Measurements from ENCODE around the gene MYO1C.
"Not testable (repeated sequence)": the region's sequence is repeated elsewhere in the genome, so short reads cannot be mapped to it uniquely, and the experiment has no call there.

MYO1C gene

DNA sequence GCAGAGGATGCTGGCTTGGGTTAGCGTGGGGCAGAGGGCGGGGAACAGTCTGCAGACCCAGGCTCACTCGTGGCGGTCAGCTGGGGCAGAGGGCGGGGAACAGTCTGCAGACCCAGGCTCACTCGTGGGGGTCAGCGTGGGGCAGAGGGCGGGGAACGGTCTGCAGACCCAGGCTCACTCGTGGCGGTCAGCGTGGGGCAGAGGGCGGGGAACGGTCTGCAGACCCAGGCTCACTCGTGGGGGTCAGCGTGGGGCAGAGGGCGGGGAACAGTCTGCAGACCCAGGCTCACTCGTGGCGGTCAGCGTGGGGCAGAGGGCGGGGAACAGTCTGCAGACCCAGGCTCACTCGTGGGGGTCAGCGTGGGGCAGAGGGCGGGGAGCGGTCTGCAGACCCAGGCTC is 16.2 kb upstream of the MYO1C start:
- DNase-seq, result not testable (repeated sequence)

DNA sequence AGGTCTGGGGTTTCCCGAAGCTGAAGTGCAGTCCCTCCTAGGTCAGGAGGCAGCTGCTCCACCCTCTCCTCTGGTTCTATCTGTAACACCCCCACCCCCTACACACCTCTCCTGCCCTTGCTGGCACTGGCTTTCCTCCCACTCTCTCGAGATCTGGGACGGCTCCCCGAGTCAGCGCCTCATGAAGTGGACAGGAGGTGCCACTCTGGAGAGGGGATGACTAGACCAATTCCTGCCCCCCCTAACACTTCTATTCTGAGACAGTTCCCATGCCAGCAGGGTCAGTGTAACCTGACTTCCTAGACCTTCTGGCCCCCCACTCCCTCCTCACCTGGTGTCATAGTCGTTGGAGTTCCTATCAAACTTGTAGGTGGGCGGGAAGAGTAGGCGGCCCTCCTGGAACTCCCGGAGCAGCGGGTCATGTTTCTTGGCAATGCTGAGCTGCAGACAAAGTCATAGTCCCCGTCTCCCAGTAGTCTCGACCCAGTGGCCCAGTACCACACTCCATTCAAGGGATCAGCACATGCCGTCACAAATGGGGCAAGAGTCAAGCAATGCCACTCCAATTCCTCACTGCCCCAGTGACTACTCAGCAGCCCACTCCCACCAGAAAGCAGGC is 14.3 kb upstream of the MYO1C start:
- DNase-seq, result no peak

DNA sequence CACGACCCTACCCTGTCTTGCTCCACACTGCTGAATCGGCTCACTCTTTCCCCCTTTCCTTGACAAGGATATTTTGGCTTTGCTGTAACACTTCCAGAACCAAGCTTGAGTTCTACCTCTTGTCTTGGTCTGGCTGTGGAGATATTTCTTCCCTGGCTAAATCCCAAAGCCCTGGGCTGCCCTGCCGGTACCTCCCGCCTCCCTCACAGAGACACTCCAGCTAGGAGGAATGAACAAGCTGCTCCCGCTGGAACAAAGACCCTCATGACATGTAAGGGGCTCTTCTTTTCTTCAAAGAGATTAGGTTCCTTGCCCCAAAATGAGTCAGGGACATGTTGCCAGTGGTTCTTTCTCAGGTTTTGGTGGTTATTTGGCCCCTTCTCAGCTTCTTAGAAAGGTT is 13.1 kb upstream of the MYO1C start:
- no peak for DNase-seq

DNA sequence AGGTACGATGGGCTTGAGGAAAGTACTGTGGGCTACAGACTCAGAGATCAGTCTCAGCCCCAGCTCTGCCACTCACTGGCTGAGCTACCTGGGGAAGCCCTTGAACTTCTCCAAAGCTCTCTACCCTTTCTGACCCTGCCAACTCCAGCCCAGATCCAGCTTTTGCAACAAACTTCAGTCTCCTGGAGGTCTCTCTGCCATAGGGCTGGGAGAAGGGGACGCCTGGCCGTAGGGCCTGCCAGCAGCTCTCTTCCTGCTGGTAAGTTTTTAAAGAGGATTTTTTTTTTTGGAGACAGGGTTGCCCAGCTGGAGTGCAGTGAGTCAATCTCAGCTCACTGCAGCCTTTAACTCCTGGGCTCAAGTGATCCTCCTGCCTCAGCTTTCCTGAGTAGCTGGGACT is 12.4 kb upstream of the MYO1C start:
- no peak for DNase-seq

DNA sequence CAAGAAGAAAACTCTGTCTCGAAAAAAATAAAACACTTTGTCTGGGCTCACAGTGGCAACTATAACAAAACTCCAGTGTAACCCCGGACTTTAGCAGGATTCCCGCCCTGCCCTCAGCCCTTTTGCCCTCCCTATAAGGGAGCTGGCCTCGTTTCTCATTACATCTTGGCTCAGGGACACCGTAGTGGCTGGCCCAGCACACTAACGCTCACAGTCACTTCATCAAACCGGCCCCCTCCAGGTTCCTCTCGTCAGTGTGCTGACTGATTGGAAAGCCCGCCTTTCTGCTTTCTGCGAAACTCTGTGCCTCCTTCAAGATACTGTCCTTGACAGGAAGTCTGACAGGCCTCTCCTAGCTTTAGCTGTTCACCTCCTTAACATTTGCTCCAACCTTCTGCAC is 11.2 kb upstream of the MYO1C start:
- DNase-seq, result no peak

DNA sequence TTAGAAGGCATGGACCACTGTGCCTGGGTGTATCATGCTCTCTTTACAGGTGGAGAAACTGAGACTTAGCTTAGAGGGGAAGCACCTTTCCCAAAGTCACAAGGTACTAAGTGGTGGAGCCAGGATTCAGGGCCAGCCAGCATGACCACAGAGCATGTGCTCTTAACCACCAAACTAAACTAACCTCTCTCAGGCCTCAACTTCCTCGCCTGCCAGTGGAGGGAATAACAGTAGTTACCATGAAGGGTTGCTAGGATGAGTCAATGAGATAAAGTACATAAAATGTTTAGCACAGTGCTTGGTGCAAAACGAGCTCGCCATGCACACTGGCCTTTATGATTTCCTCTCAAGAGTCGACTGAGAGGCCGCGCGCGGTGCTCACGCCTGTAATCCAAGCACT is 6.4 kb upstream of the MYO1C start:
- no peak for DNase-seq

DNA sequence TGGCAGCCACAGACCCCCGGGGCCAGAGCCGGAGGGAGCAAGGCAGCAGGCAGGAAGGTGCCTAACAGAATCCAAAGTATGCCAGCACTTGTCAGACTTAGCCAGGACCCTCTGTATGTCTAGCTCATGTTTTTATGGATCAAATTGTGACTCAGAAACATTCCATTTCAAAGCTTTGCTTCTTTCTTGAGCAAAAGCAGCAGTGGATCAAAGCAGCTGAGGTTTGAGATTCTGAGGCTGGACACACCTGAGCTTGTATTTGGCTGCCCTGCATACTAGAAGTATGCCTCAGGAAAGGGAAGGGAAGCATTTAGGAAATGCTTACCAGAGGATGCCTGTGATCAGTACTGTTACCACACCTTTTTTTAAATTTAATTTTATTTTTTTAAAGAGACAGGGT is 5.7 kb upstream of the MYO1C start:
- DNase-seq, result no peak

DNA sequence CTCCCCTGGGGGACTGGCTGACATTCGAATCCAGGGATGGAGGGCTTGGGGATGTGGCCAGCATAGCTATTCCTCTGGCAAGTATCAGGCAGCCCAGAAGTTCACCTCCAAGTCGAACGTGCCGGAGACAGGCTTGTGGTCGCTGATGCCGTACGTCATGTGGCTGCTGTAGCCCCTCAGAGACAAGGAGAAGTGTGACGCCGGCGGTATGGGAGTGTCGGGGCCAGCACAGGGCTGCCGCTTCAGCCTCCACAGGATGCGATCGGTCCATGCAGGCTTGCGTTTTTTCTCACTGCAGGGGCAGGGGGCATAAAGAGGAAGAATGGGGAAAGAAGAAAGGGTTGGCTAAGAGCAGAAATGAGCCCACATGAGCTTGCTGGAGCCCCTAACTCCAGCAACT is 5.3 kb upstream of the MYO1C start:
- no peak for DNase-seq

DNA sequence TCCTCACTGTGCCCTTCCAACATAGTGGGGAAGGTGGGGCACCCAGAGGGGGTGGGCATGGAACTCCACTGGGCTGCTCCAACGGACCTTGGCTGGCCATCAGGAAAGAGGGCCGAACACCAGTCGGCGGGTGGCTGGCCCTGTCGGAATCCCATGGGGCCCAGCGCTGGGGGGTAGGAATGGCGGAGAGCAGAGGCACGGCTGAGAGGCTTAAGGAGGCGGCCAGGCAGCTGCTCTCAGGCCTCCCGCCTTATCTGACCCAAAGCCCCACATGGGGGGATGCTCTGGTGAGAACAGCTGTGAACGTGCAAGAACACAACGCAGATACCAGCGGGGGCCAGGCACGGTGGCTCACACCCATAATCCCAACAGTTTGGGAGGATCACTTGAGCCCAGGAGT is 4.4 kb upstream of the MYO1C start:
- no peak for DNase-seq

DNA sequence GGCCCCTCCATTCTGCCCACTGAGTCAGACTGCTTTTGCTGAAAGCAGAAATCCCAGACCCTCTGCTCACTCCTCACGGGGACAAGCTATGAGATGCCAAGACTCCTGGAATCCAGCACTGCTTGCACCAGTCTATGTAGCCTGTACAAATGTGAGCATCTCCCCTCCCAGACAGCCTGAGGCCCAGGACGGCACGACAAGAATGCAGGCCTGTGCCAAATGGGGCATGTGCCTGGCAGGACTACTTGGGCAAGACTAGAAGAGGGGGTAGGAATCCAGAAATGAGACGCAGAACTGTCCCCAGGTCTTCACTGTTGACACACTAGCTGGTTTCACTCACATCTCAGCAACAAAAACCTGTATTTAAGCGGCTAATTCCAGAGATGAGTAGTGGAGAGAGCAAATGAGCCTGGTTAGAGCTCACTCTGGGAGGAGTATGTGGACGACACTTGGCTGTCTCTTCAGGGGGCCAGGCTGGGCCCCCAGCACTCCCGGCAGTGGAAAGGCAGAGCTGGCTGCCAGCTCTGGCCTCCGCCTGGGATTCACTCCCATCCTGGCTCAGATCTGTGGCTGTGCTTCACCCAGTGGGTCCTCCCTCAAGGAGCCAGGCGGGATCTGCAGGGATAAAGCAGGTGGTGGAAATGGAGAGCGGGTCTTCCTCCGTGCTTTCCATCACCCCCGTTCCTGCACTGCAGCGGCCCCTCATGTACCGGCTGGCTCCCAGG is 2.9 kb upstream of the MYO1C start:
- no peak for DNase-seq

DNA sequence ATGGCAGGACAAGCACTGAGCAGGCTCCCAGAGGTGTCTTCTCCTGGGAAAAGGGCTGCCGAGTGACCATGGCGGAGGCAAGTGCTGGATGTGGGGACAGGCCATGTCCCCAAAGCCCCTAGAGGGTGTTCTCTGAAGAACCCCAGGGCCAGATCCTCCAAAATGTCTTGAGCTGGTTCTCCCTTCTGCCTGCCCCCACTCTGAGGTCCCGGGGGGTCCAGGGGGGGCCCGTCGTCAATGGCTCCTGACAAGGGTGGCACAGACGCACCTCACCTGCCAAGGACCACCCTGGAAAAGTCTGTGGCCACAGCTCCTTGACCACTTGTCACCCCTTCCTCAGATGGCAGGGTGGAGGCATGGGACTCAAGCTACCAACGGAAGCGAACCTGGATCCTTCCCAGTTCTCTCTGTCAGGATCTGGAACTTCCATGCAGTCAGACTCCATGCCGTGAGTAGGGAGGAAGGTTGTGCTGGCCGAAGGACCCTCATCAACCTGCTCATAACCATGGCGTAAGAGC is 2.3 kb upstream of the MYO1C start:
- DNase-seq, result no peak

DNA sequence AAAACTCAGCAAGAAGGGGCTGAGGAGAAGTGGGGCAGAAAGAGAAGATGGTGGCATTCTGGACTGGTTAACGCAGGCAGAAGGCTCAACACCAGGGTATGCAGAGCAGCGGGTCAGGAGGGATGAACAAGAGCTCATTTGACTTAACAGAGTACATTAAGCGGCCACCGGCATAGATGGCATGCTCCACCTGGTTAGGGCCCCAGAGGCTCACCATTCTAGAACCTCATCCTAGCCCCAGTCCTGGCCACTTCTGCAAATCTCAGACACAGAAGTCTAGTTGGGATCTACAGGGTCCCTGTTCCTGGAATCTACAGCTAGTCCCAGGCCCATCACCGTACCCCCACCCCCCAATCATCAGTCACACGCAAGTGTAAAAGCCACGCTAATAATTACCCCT is 1.7 kb upstream of the MYO1C start:
- no peak for DNase-seq

DNA sequence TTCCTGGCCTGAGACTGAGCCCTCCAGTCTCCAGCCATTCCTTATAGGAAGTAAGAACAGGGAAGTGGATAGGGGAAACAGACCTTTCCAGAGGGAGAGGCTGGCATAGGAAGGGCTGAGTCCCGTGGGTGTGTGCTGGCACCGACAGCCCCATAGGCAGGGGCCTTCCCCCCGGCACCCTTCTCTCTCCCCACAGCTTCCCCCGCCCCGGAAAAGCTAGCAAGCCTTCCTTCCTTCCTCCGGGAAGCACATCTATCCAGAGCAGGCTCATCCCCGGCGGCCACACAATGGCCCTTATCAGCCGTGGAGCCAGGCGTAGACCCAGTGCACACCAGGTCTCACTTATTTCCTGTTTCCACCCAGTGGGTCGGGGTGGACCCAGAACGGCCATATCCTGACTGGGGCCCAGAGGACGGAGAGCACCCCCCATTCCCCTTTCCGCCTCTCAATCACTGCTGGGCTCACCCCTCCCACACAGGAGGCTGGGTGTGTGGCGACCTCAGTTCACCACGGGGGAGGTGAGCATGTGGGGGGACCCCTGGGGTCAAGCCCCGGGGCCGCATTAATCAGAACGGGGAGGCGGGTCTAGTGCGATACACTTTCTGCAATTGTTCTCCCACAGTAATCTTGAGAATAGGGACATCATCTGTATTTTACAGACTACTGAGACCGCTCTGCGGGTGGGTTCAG is 950 bp upstream of the MYO1C start:
- no peak for DNase-seq

DNA sequence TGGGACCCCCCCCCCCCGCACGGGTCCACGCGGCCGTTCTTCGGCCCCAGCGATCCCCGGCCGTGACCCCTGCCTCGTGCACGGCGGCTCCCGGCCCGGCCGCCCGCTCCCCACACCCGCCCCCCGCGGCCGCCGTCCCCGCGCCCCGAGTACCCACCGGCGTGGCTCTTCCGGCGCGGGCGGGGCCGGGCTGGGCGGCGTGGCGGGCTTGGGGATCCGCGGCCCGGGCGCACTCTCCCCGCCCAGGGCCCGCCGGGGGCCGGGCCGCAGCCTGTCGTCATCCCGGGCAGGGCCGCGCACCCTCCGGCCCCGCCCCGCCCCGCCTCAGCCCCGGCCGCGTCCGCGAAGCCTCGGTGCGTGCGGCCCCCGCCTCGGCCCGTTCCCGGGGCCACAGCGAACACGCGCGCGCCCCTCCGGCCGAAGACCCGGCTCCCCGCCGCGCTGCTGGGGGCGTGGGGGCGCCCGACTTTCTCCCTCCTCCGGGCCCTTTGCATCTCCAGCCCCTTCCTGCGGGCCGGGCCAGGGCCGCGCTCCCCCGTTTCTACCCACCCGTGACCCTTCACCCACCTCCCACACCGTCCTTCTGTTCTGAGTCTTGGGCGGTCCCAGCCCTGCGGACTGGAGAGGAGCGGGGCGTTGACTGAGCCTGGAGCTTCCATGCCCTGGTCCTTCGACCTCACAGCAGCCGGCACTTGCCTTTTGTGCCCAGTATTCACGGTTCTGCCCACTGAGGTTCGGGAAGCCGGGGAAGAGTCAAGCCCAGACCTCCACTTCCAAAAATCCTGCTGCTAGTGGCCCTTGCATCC is 840 bp downstream of the MYO1C start:
- peak; percentile 19 for DNase-seq

DNA sequence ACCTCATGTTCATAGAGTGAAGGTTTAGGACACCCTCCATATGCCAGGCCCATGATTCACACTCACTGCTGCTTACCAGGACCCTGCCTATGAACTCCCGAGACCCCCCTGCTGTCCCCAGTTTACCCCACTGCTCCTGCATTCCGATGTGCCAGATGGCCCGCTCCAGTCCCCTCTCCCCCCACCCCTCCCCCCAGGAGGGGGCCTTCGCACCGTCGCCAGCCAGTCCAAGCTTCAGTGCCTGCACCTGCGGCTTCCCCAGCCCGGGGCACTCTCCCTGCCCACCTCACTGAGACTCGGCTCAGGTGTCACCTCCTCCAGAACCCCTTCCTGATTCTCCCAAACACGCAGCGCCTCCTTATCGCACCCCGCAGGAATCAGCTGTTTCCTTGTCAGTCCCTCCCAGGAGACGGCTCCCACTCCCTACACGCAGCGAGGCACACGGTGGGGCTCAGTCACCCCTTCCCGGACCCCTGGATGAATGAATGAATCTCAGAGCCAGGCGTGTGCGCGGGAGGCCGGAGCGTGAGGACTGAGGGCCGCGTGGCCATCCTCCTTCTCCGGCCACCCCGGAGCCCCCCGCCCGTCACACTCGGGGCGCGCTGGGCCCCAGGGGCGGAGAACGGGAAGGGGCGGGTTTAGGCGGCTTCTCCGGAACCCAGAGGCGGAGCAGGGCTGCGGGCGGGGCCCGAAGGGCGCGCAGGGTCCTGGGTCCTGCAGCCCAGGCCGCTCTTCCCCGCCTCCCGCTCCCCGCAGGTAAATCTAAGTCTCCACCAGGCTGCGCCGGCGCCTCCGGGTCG is 1.6 kb downstream of the MYO1C start:
- no peak for DNase-seq

DNA sequence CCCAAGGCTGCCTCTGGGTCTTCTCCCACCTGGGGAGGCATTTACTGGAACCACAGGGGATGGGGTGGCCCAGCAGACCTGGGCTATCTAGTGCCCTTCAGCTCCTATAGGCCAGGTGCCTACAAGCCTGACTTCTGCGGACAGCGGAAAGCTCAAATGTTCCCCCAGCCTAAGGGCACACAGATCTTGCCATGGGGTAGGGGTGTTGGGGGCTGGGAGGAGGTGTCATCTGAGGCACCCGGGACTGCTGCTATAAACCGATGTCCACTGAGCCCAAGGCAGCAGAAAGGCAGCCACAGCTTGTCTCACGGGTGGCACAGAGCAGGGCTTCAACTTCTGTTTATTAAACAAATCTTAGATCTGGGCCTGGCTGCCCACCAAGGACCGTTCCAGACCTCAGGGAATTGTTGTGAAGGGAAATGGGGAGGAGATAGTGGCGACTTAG is 3.6 kb downstream of the MYO1C start:
- no peak for DNase-seq

DNA sequence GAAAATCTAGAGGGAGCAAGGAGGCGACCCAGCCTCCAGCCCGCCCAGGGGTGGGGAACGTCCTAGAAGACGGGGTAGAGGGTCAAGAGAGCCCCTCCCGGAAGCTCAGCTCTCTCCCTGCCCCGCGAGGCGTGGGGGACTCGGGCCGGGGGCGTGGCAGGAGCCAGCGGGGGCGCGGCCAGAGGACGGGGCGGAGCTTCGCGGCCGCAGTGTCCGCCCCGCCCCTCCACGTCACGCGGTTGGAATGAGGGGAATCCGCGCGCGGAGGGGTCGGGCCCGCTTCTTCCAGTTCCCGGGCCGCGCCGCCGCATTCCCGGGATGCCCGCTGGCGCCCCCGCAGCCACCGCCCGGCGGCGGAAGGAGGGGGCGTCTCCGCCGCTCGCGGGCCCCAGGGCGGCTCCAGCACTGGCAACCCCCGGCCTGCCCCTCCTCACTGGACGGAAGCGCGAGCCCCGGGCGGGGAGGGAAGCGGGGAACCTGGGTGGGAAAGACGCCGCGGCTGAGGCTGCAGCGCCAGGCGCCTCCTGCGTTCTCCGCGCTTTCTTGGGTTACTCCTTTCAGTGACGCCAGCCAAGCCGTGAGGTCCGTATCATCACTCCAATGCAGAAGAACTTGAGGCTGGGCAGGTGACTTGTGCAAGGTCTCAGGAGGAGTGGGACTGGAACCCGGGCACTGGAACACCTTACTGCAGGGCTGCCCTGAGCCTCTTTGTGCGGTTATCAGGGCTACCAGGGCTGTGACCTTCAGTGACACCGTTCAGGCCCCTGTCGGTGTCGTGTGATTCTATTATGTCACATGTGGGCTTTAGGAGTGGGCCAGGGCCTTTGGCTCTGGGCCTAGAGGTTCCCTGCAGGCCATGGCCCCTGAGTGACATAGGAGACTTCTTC is 4.3 kb downstream of the MYO1C start:
- peak; percentile 70 for DNase-seq

DNA sequence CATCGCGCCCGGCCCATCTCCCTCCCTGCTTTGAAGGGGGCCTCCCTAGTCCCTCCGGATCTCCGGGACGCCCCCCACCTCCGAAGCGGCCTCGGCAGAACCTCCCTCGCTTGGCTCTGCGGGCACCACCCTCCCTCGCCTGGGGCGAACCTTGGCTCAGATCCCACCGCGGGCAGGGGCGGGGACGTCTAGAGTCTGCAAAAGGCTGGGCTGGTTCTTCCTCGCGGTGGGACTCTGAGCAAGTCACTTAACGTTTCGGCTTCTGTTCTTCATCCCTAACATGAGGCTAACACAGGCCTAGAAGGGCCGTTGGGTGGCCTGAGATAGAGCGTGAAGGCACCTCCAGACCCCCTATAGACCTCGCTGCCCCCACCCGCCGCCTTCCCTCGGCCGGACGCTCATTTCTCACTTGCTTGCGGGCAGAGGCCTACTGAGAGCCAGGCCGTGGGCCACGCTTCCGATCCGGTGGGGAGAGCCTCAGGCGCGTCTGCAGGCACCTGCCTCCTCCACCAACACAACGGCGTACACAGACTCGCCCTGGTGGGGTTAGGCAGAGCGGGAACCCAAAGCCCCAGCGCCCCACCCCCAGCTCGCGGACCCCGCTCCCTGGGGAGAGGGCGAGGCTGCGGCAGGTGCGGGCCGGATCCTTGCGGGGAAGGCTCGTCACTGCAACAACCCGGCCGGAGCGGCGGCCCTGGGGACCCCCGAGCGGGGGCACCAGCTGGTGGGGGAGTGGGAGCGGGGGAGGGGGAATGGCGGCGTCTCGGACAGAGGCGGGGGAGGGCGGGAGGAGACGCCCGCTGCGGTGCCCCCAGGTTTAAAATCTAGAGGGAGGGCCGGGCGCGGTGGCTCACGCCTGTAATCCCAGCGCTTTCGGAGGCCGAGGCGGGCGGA is 5.4 kb downstream of the MYO1C start:
- DNase-seq, result peak; percentile 52

DNA sequence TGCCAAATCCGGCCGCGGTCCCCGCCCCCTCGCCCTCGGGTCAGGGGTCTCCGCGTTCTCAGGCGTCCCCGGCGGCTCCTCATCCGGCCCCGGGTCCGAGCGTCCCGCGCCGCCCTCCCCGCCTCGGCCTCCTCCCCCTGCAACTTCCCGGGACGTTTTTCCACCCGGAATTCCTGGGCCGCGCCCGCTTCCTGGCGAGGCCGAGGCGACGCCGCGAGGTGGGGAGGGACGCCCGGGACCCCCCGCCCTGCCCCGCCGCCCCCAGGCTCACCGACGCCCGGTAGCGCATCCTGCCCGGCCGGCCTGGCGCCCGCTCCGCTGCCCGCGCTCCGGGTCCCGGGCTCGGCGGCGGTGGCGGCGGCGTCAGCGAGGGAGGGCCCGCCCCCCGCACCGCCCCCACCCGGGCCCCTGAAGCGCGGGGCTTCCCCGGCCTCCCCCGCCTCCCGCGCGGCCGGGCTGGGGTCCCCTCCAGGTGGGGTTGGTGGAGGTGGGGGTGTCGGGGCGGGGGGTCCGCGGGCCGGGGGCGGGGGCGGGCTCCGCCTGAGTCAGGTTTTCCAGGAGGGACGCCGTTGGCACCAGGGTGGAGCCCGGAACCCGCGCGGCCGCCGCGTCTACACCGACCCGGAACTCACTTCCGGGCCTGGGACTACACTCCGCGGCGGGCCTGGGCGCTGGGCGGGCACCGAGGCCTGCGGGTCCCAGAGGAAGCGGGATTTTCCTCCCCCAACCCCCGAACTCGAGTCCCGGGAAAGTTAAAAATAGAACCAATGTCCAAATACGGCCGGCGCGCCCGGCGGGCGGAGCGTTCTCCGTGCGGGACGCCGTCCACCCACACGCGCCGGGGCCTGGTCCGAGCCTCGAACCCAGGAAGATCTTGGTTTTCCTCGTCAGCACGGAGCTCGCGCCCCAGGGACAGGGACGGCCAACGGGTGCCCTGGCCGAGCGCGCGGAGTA is 6.8 kb downstream of the MYO1C start:
- DNase-seq, result no peak
